Esophagus squamous epithelium (tissue), 4 donors: ENCODE results near the gene KRT86.

Experiments
- CTCF ChIP-seq, 6 experiments: fragments of 450-650 bp in 4 of 6; fragments of 200-600 bp in 2 of 6; sonication (generic) in 2 of 6; IDR thresholded peaks; one replicate each; pipeline ENCODE4 v1.5.1; 2016 to 2019; ENCODE audit warnings: antibody characterized with exemption in 6 of 6, mild to moderate bottlenecking in 4 of 6, moderate library complexity in 4 of 6
- POLR2A ChIP-seq, 4 donors: fragments of 450-650 bp; IDR thresholded peaks; one replicate each; pipeline ENCODE4 v1.6.1; 2017; ENCODE audit warnings: antibody characterized with exemption in 4 of 4, mild to moderate bottlenecking in 4 of 4, moderate library complexity in 3 of 4

GRCh38 chr12:52235822-52236361 is 38.6 kb upstream of the KRT86 start:
- TF ChIP-seq POLR2A (IDR thresholded peaks at IDR 0.05) (no peak), CTCF (IDR thresholded peaks at IDR 0.05) (no peak)
